GM21825 (cell line): ENCODE data around the gene TANGO2.
A peak's percentile ranks its signal among the peaks of the same experiment; 100 is the strongest.

Experiments
- ATAC-seq: cut with Tn5 transposase; IDR thresholded peaks from one replicate; pipeline ENCODE4 v1.9.1; 2021; ENCODE audit warnings: mild to moderate bottlenecking, moderate library complexity; ENCODE audit not compliant: unreplicated experiment

The TANGO2 gene

GRCh38 chr22:20020533-20021195 is at the start of gene TANGO2:
TANGO2 (plus strand) TSS chr22:20021110; CDS start chr22:20036799, 15,689 bp downstream.
- peak; percentile 76 for ATAC-seq

GRCh38 chr22:19971276-19972124 is 49.4 kb upstream of the TANGO2 start:
- ATAC-seq = no peak

GRCh38 chr22:19972251-19972650 is 48.7 kb upstream of the TANGO2 start:
- no peak for ATAC-seq

- ATAC-seq = no peak
Measured at GRCh38 chr22:19972652-19973550, 48.0 kb upstream of the TANGO2 start.

GRCh38 chr22:19973551-19974267 is 47.2 kb upstream of the TANGO2 start:
- ATAC-seq = no peak

- no peak for ATAC-seq
Measured at GRCh38 chr22:19974268-19974861, 46.5 kb upstream of the TANGO2 start.

GRCh38 chr22:19974935-19975706 is 45.8 kb upstream of the TANGO2 start:
- no peak for ATAC-seq

GRCh38 chr22:19975707-19976035 is 45.2 kb upstream of the TANGO2 start:
- no peak for ATAC-seq

- ATAC-seq = no peak
Measured at GRCh38 chr22:19976671-19977070, 44.2 kb upstream of the TANGO2 start.

- ATAC-seq = no peak
Measured at GRCh38 chr22:19977296-19978243, 43.3 kb upstream of the TANGO2 start.

- ATAC-seq = no peak
Measured at GRCh38 chr22:19978748-19979147, 42.2 kb upstream of the TANGO2 start.

- ATAC-seq = no peak
Measured at GRCh38 chr22:19979712-19980493, 41.0 kb upstream of the TANGO2 start.

GRCh38 chr22:19980766-19981165 is 40.1 kb upstream of the TANGO2 start:
- no peak for ATAC-seq

GRCh38 chr22:19981171-19981960 is 39.5 kb upstream of the TANGO2 start:
- ATAC-seq = no peak

GRCh38 chr22:19981961-19982920 is 38.7 kb upstream of the TANGO2 start:
- no peak for ATAC-seq
